Stimulated activated CD8-positive, alpha-beta memory T cell treated with anti-CD3 and anti-CD28 coated beads, Interleukin-2, amount 100 ng/mL, for 1 hour (primary cell): ENCODE measurements around the gene ALDH9A1.
"Not testable (repeated sequence)": the region's sequence is repeated elsewhere in the genome, so short reads cannot be mapped to it uniquely, and the experiment has no call there.

ENCODE experiments used
- DNase-seq, 2 donors: peaks; one replicate each; pipeline ENCODE4 v3.0.0-alpha.2; 2020; ENCODE audit warnings: low read depth in 2 of 2

Gene ALDH9A1

DNA sequence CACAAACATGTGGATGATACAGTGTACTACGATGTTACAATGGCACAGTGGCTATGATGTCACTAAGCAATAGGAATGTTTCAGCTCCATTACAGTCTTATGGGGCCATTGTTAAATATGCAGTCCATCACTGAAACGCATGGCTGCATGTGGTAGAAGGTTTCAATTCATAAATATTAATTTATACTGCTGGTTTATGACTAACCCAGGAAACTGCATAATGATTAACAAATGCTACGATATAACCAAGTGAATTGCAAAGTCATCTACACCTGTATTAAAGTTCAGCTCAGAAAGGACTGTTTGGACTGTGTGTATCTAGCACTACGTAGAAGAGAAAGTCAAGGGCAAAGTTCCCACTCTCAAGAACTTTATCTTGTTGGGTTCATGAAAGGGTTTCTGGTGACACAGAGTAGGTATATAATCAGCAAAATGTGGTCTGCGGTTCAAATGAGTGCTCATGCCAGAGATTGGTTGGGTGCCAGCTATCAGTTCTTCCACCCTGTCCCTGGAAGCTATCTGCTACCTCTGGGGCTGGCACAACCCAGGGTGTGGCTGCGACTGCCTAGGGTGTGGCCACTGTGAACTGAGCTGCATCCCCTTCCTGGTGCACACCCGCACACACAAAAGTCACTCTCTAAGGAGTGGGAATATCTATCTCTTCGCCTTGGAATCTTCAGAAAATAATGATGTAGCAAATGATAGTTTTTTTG, 52.6 kb downstream of the ALDH9A1 start:
- DNase-seq, result no peak

DNA sequence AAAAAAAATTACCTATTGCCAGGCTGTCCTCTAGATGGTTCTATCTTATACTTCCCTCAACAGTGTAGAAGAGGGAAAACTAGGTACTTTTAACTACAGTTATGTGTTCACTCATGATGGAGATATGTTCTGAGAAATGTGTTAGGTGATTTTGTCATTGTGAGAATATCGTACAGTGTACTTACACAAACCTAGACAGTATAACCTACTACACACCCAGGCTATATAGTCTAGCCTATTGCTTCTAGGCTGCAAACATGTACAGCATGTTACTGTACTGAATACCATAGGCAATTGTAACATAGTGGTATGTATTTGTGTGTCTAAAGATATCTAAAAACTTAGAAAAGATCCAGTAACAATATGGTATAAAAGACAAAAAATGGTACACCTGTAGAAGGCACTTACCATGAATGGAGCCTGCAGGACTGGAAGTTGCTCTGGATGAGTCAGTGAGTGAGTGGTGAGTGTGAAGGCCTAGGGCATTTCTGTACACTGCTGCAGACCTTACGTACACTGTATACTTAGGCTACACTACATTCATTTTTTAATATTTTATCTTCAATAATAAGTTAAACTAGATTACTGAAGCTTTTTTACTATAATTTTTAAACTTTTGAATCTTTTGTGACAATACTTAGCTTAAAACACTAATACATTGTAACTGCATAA, 54.2 kb downstream of the ALDH9A1 start:
- DNase-seq, result no peak

DNA sequence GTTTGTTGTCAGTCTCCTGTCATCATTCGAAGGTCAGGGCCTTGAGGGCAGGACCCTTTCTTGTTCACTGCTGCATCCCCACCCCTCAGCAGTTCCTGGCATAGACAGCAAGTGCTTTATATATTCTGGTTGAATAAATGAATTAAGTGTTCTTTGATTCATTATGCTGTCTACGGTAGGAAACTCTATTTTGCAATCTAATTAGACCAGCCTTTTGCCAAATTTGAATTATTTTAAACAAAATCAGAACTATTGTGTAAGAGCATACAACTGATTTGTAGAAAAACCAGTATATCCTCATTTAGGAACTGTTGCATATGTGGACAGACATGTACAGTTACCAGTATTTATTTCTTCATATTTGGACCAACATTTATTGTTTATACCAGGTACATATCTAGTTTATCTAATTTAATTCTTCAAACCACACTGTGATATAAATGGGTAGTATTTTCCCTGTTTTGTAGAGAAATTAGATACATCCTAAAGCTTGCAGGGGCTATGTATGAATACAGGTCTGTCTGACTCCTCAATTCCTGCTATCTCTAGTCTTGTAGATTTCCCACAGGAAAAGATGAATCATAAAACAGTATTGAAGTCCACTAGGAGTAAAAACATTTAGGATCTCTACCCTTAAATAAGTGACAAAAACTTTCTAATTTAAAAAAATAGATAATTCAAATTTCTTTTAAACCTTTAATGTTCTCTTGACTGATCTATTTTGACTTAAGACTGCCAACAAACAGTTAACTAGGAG, 57.0 kb downstream of the ALDH9A1 start:
- DNase-seq, result no peak

DNA sequence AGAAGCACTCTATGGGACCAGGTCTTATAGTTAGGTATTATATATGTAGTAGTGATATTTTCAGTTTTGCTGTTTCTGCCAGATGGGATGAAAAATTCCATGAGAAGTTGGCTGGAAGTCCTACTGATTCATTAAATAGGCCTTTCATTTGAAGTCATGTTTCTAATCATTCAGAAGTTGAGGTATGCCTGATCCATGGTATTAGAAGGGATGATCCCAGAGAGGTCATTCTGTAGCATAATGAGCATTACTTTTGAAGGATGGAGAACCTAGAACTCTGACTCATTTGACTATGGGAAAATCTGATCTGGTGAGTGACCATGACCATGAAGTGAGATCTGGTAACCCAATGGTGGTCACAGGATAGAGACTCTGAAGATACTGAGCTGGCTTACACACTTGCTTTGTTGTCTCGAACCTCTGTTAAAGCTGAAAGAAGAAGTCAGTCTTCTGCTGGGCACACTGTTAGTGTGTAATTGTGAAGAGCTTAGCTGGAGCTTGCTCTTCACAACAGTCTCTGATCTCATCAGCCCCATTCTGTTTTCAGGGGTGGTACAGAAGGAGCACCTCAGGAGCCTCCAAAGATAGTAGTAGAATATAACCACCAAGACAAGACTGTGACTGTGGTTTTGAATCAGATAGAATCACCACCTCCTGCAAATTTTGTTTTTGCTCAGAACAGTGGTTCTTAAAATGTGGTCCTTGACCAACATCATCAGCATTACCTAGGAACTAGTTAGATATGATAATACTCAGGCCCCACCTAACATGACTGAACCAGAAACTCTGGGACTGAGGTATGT, 58.3 kb downstream of the ALDH9A1 start:
- no peak for DNase-seq

DNA sequence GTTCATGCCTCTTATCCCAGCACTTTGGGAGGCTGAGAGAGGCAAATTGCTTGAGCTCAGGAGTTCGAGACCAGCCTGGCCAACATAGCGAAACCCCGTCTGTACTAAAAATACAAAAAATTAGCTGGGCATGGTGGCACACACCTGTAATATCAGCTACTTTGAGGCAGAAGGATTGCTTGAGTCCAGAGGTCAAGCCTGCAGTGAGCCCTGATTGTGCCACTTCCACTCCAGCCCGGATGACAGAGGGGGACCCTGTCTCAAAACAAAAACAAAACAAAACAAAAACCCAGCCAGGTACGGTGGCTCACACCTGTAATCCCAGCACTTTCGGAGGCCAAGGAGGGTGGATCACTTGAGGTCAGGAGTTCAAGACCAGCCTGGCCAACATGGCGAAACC, 60.2 kb downstream of the ALDH9A1 start:
- DNase-seq, result not testable (repeated sequence)

DNA sequence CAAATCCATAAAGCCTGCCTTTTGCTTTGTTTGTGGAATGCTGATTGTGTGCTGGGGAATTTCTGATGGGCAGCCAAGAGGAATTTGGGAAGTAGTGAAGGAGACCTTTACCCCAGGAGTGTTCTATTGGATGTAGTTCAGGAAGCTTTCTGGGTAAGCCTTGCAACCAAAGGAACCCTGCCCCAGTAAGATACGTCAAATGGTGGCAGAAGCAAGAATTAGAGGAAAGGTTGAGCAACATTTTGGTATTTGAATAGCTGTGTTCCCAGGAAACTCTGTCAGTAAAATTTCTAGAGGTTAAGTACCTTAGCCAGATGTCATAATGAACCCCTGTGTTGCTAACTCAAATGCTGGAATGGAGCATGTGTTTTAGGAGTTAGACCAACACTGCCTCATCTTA, 60.9 kb downstream of the ALDH9A1 start:
- no peak for DNase-seq

DNA sequence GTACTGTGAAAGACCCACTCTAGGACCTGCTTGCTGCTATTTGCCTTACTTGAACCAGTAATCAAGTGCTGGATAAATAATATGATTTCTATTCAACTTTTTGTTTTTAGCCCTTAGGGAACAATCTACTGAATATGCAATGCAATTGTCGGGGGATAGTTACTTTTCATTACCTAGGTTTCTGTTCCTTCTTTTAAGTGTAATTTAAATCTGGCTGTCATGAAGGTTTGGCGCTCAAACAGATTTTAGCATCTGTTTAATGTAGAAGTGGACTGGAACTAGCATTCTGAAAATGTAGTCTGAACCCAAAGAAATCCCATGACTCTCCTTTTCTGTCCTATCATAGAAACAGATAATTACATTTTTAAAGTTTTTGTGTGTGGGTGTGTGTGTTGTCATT, 62.5 kb downstream of the ALDH9A1 start:
- DNase-seq, result no peak

DNA sequence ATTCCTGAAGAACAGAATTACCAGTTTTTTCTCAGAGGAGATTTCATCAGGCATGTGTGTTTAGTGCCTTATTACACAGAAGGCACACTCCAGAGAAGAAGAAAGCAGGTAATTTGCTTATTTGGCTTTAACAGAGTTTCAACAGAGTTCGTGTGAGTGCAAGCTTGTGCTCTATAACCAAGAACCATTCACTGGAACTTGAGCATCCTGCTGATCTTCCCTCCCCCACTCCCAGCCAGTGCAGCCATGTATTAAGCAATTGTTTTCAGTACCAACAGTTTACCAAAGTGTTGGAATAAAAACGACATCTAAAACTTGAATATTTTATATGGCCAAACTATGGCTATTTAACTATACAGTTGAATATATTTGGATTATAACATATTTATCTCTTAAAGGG, 63.0 kb downstream of the ALDH9A1 start:
- no peak for DNase-seq

DNA sequence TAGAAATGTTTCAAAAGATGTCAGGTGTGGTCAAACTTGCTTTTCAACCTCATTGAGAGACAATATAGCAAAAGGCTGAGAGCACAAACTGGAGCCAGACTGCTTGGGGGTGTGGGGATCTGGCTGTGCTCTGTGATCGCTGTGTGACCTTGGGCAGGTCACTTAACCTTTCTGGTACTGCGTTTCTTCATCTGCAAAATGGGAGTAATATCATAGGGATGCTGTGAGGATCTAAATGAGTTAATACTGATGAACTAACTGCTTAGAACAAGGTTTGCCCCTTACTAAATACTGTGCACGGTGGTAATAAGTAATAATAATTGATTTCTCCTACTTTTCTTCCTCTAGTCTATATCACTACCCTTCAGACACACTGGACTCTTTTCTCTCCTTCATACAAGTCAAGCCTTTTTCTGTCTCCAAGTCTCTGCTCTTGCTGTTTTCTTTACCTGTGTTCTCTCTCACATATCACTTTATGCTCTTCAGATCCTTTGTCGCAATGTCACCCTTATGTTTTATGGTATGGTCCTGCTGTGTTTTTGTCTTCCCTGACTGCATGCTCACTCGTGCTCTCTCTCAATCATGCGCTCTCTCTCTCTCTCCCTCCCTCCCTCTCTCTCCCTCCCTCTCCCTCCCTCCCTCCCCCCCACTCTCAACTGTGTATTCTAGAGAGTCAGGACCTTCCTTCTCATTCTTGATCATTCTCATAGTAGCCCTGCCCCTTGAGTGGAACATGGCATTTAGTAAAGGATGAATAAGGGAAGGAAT, 64.0 kb downstream of the ALDH9A1 start:
- no peak for DNase-seq

DNA sequence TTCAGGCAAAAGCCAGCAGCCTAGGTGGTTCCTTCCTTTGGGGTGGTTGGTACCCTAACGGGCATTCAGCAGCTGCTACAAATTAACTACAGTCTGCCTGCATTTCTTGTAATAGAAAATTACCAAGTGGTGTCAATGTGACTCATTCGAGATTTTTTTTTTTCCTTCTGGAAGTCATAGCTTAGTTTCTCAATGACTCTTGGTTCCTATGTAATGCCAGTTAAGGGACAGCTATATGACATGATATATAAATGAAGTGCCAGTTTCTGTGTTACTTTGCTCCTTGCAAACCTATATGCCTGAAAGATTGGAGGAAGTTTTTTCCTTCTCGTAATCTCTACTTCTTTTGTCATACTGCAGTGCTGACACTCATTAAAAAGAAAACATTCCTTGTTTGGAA, 64.7 kb downstream of the ALDH9A1 start:
- no peak for DNase-seq

DNA sequence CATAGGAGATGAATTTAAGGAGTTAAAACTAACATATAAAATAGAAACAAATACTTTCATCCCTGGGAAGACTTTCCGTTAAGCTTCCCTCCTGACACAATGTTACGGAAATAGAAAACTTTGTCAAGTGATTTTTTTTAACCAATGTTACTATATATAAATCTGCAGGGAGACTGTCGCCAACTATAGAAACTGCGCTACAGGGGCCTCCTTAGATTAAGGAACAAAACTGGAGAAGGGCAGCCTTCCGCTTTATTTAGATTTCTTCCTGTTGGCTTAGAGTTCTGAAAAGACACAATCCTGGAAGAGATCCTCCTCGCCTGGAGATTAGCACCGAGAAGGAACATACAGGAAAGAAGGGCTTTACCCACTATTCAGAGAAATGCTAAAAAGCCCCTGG, 65.9 kb downstream of the ALDH9A1 start:
- DNase-seq, result no peak

DNA sequence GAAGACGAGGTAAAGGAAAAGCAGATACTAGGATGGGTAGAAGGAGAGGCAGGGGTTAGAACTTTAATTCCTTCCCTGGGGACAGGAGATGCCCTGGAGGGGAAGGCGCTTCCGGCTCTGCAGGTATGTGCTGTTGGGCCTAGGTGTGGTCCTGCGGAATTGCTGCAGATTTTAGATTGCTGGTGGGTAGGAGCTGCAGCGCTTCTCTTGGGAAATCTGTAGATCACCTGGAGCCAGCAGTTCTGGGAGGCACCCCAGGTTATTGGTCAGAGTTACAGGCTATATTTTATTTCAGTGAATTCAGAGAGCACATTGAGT, 66.3 kb downstream of the ALDH9A1 start:
- no peak for DNase-seq

DNA sequence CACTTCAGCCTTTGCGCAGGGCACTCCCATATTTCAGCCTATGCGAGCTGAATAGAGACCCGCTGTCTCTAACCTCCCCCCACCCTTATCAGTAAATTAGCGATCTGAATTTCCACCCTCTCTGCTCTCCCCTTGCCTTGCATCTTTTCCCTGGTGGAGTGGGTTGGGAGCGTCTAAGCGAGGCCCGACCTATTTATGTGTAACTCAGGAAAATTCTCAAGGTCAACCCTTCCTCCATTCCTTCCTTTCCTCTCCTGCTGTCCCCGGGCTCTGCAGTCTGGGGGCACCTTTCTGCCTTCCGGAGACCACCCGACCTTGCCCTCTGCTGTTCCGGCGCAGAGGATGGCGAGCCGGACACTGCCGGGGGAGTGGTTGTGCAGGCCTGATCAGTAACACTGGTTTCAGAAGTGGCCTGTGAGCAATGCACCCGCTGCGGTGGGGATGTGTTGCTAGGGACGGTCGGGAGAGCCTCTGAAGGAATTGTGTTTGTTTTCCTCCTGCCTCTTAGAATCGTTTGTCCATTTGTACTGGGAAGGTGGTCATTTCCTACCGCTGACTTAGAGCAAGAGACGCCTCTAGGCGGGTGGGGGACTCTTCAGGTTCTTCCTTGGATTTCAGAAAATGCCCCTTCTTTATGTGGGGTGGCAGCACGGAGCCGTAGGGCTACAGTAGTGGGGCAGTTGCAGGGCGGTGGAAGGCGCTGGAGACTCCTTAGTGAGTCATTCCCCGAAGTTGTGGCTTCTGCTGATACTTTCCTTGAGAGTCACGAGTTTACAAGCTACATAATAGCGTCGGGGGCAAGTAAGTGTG, 66.8 kb downstream of the ALDH9A1 start:
- DNase-seq, result peak in 1 of 2 donors; percentile 3

DNA sequence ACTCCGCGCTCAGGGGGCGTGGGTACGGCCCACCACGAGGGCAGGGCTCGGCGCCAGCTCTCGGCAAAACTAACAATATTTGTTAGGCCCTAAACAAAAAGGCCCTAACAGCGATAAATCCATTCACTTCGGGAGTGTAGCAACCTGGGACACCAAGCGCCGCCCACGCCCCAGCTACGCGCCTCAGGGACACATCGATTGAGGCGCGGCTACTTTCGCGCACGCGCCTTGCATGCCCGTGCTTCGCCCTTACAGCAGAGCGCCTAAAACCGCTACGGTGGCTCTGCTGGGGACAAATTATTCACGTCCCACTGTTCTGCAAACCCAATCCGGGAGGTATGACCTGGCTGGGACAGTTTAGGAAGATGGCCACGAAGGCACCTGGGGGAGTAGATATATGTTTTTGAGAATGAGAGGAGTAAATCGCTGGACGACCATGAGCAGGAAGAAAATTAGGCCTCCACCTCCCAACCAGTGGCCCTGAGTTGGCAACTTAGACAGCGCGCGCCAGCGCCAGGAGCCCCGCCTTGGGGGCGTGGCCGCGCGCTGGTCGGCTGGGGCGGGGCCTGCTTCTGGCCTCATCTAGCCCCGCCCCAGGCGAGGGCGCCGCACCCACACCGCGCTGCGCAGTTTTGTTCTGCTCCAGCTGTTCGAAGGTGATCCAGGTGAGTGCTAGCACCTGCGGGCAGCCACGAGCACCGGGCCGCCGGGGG, 67.6 kb downstream of the ALDH9A1 start, which contains the start of gene MGST3:
Gene MGST3 (plus strand): TSS at position 606 of the 713 bp plus-strand sequence. CDS start 18,614 bp downstream, outside the sequence.
- peak; percentile 84 to 85 for DNase-seq

DNA sequence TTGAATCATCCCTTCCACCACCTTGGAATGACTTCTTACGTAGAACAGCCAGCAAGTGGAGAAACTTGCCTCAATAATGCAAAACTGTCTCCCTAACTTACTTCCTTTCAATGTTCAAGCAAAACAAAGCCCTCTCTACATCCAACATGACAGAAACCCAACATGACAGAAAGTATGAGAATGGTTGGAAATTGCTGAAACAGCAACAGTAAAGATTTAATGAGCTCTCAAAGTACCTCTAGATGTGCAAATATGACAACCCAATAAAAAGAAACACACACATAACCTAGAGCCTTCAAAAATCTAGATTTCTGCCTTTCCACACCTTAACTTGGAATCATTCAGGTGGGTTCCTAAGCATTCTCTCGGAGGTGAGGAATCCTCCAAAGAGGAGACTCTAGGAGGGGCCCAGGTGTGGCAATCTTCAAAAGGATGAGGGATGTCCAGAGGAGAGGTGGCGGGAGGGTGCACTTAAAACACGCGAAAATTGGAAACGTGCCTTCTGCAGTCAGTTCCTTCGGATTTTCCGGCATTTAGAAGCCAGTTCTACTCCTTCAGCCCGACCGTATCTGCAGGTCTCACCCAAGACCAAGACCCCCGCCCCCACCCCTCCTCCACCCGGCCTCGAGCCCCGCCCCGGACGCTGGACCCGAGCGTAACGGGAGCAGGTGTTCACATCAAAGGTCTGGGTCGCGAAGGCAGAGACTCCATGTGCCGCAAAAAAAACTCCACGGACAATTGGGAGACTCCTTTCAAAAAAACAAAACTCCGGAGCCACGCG, 68.3 kb downstream of the ALDH9A1 start:
- DNase-seq, result no peak

DNA sequence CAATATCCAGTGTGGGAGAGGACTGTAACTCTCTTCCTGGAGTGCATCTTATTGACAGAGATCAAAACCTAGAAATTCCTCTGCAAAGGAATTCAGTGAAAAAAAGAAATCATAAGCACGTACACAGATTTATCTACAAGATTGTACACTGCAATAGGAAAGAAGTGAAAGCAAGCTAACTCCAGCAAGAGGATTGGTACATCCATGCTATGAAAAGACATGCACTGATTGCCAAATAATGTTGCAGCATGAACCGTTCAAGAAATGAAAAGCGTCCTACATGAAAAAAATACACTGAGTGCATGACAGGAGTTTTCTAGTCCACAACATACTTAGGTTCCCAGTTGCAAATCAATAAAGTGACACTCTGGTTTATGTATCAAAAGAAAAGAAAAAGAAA, 69.2 kb downstream of the ALDH9A1 start:
- no peak for DNase-seq

DNA sequence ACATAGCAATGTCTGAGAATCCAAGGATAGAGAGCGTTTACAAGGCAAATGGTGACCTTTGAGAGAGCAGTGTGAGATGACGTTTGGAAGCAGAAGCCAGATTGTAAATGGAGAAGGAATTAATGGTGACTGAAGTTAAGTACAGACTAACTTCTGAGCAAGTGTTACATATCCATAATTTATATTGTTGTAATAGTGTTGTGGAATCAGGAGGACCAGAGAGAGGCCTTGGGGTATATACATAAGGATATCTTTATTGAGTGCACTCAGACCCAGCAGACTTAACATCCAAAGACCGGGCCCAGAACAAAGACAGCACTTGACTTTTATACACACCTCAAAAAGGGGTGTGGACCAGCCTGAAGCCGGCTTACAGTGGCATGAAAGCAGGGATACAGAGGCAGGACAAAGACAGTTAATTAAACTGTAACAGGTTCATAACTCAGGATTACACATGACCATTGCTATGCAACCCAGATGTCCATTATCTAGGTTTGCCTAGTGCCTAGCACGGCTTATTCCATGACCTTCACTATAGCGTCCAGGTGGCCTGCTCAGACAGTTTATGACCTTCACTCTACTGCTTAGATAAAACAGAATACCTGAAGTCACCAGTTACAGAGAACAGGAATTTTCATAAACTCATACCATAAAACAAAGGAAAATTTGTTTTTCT, 70.1 kb downstream of the ALDH9A1 start:
- DNase-seq, result no peak

DNA sequence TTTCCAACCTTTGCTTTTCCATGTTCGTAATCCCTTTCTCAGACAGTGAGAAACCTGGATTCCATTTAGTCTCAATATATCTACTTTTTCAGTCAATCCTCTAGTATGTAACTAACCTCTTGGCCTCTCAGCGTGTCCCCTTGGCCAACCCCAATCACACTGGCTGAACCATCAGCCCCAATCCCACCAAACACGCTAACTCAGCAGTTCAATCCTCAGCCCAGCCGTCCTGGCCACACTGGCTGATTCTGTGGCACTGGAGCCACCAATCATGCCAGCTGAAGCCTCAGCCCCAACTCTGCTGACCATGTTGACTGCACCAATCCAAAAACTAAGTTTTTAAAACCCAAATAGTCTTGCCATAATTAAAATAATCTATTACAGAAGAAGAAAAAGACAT, 73.9 kb downstream of the ALDH9A1 start:
- DNase-seq, result no peak
